Endodermal cell (in vitro differentiated cells): Measurements from ENCODE around the gene MPST. TPM values are rescaled to one million over a fixed set of nuclear protein-coding genes. Genes with fewer than 3 reads are reported as not detected.

Experiments
- DNase-seq: peaks from one replicate; pipeline ENCODE4 v3.0.0-alpha.2; 2017
- H3K27ac ChIP-seq: 2 replicates; pipeline ENCODE4 v1.5.1; 2013; ENCODE audit warnings: mild to moderate bottlenecking, low read depth, low read length, moderate library complexity
- H3K27me3 ChIP-seq: 2 replicates; pipeline ENCODE4 v1.6.1; 2013; ENCODE audit warnings: mild to moderate bottlenecking, low read length, moderate library complexity; ENCODE audit not compliant: insufficient read depth, control insufficient read depth, poor library complexity, severe bottlenecking
- H3K36me3 ChIP-seq: 2 replicates; pipeline ENCODE4 v1.7.0; 2013; ENCODE audit warnings: mild to moderate bottlenecking, low read length, moderate library complexity; ENCODE audit not compliant: control insufficient read depth, insufficient read depth
- H3K4me1 ChIP-seq: one replicate; pipeline ENCODE4 v1.7.0; 2013; ENCODE audit warnings: low read length; ENCODE audit not compliant: control insufficient read depth, insufficient read depth
- H3K4me3 ChIP-seq: 2 replicates; pipeline ENCODE4 v1.5.1; 2013; ENCODE audit warnings: mild to moderate bottlenecking, low read length, moderate library complexity
- H3K9ac ChIP-seq: 2 replicates; pipeline ENCODE4 v1.6.1; 2013; ENCODE audit warnings: mild to moderate bottlenecking, low read length, moderate library complexity; ENCODE audit not compliant: poor library complexity, severe bottlenecking; ENCODE audit errors: extremely low read depth
- H3K9me3 ChIP-seq: 2 replicates; pipeline ENCODE4 v1.6.1; 2013; ENCODE audit warnings: mild to moderate bottlenecking, low read length, moderate library complexity; ENCODE audit not compliant: control insufficient read depth
- H3K27ac Mint-ChIP-seq: 2 replicates; pipeline ENCODE4 v1.8.0; 2020; ENCODE audit warnings: mixed read lengths
- H3K27me3 Mint-ChIP-seq: 2 replicates; pipeline ENCODE4 v1.8.0; 2021; ENCODE audit warnings: mild to moderate bottlenecking, mixed read lengths; ENCODE audit not compliant: insufficient read depth
- H3K36me3 Mint-ChIP-seq: 2 replicates; pipeline ENCODE4 v1.8.0; 2020; ENCODE audit warnings: low read depth, mixed read lengths
- H3K4me1 Mint-ChIP-seq: 2 replicates; pipeline ENCODE4 v1.8.0; 2020; ENCODE audit warnings: mixed read lengths
- H3K4me3 Mint-ChIP-seq: 2 replicates; pipeline ENCODE4 v1.8.0; 2020; ENCODE audit warnings: mild to moderate bottlenecking, moderate library complexity, mixed read lengths
- H3K9me3 Mint-ChIP-seq: 2 replicates; pipeline ENCODE4 v1.8.0; 2020; ENCODE audit warnings: mild to moderate bottlenecking, mixed read lengths
- CTCF ChIP-seq: fragments of 200-600 bp; sonication (generic); conservative IDR thresholded peaks from 2 replicates; pipeline ENCODE4 v1.5.0; 2021; ENCODE audit warnings: antibody characterized with exemption, mild to moderate bottlenecking
- WGBS, 2 experiments: methylation state at CpG; one replicate each; pipeline versions ENCODE4 v1.1.5 to v1.1.7; 2013; ENCODE audit warnings: missing lambda C conversion rate in 2 of 2, mixed read lengths in 1 of 2; ENCODE audit not compliant: insufficient coverage in 1 of 2, insufficient read length in 1 of 2; 5-methylcytosine and 5-hydroxymethylcytosine counted together
- total RNA-seq, 2 donors: library from RNA; stranded (reverse); fragmentation: NEBNext Ultra II Directional in 1 of 2; extraction: Animal tissue kit (Norgen Biotek cat#: 25700) in 1 of 2; gene quantifications; 2 replicates in 1 of 2; 3 replicates in 1 of 2; pipeline ENCODE4 v1.2.1, GENCODE V29; 2021

MPST gene
- total RNA-seq, 2 donors from 2014 or later = 71.7 to 74.6 TPM

GRCh38 chr22:36976606-36977005, 42.9 kb upstream of the MPST start:
- H3K4me1 Mint-ChIP-seq = peaks cover 3% of the 10 kb centered on the region
- 97 to 100% methylated on average over 4 of the region's 4 CpGs for WGBS, 2 experiments
- Histone ChIP-seq H3K9me3 (no peaks in the 10 kb centered on the region), H3K9ac (no peak overlapping the region), H3K27ac (no peak overlapping the region), H3K27me3 (no peaks in the 10 kb centered on the region), H3K4me3 (no peak overlapping the region), H3K4me1 (no peaks in the 10 kb centered on the region), H3K36me3 (no peaks in the 10 kb centered on the region)
- no peak overlapping the region for H3K4me3 Mint-ChIP-seq
- DNase-seq = no peak
- H3K9me3 Mint-ChIP-seq = no peaks in the 10 kb centered on the region
- no peak for TF ChIP-seq CTCF
- H3K36me3 Mint-ChIP-seq = no peaks in the 10 kb centered on the region
- no peak overlapping the region for H3K27ac Mint-ChIP-seq
- peaks cover 3% of the 10 kb centered on the region for H3K27me3 Mint-ChIP-seq

GRCh38 chr22:36977401-36977861, 42.1 kb upstream of the MPST start:
- peak; percentile 93 for DNase-seq
- Histone ChIP-seq H3K9me3 (no peaks in the 10 kb centered on the region), H3K9ac (no peak overlapping the region), H3K4me3 (peak overlapping the region; percentile 57), H3K4me1 (no peaks in the 10 kb centered on the region), H3K27me3 (no peaks in the 10 kb centered on the region), H3K27ac (no peak overlapping the region), H3K36me3 (no peaks in the 10 kb centered on the region)
- WGBS, 2 experiments = 75 to 83% methylated on average over 11 to 13 of the region's 13 CpGs
- Mint-ChIP-seq H3K27ac (peak overlapping the region; percentile 91), H3K4me1 (peaks cover 3% of the 10 kb centered on the region), H3K9me3 (no peaks in the 10 kb centered on the region), H3K4me3 (peak overlapping the region; percentile 63), H3K36me3 (no peaks in the 10 kb centered on the region), H3K27me3 (peaks cover 3% of the 10 kb centered on the region)
- TF ChIP-seq CTCF = peak; percentile 86

GRCh38 chr22:36977947-36978660, 41.4 kb upstream of the MPST start:
- Mint-ChIP-seq H3K9me3 (no peaks in the 10 kb centered on the region), H3K27ac (peak overlapping the region; percentile 91), H3K4me3 (peak overlapping the region; percentile 63), H3K4me1 (peaks cover 3% of the 10 kb centered on the region), H3K36me3 (no peaks in the 10 kb centered on the region), H3K27me3 (peaks cover 3% of the 10 kb centered on the region)
- DNase-seq = peak; percentile 96
- H3K27me3 ChIP-seq = no peaks in the 10 kb centered on the region
- no peaks in the 10 kb centered on the region for H3K36me3 ChIP-seq
- no peak overlapping the region for H3K27ac ChIP-seq
- H3K4me3 ChIP-seq = peak overlapping the region; percentile 57
- no peak overlapping the region for H3K9ac ChIP-seq
- 27 to 44% methylated on average over 7 to 18 of the region's 18 CpGs for WGBS, 2 experiments
- peak; percentile 93 for TF ChIP-seq CTCF
- no peaks in the 10 kb centered on the region for H3K4me1 ChIP-seq
- H3K9me3 ChIP-seq = no peaks in the 10 kb centered on the region
